HFFc6 (cell line): ENCODE measurements around the gene PARN. TPM values are rescaled to one million over a fixed set of nuclear protein-coding genes. Genes with fewer than 3 reads are reported as not detected.

Experiments used
- DNase-seq: peaks from one replicate; pipeline ENCODE4 v3.0.0-alpha.2; 2018
- H3K27ac Mint-ChIP-seq: 2 replicates; pipeline ENCODE4 v1.8.0; 2020; ENCODE audit warnings: mild to moderate bottlenecking, mixed read lengths
- H3K27me3 Mint-ChIP-seq: 2 replicates; pipeline ENCODE4 v1.8.0; 2021; ENCODE audit warnings: mild to moderate bottlenecking, moderate library complexity, mixed read lengths; ENCODE audit not compliant: insufficient read depth
- H3K36me3 Mint-ChIP-seq: 2 replicates; pipeline ENCODE4 v1.8.0; 2021; ENCODE audit warnings: low read depth, mixed read lengths
- H3K4me1 Mint-ChIP-seq: 2 replicates; pipeline ENCODE4 v1.8.0; 2020; ENCODE audit warnings: low read depth, mixed read lengths
- H3K4me3 Mint-ChIP-seq: 2 replicates; pipeline ENCODE4 v1.8.0; 2020; ENCODE audit warnings: mild to moderate bottlenecking, moderate library complexity, mixed read lengths
- H3K9me3 Mint-ChIP-seq: 2 replicates; pipeline ENCODE4 v1.8.0; 2020; ENCODE audit warnings: mild to moderate bottlenecking, mixed read lengths
- total RNA-seq, 6 experiments: library from RNA; stranded (reverse); fragmentation: NEBNext Ultra II Directional; extraction: Animal tissue kit (Norgen Biotek cat#: 25700); gene quantifications; 2 replicates in 1 of 6; 3 replicates in 5 of 6; pipeline ENCODE4 v1.2.3, GENCODE V29; 2021
- TF ChIP-seq, protein P1 (sequence below): fragments of 200-600 bp; sonication (generic); IDR thresholded peaks from 2 replicates; pipeline ENCODE4 v1.5.0; 2021; ENCODE audit warnings: antibody characterized with exemption, mild to moderate bottlenecking

The PARN gene
- total RNA-seq, 6 experiments from 2014 or later, result 25.5 to 36.1 (median 30.4) TPM

DNA sequence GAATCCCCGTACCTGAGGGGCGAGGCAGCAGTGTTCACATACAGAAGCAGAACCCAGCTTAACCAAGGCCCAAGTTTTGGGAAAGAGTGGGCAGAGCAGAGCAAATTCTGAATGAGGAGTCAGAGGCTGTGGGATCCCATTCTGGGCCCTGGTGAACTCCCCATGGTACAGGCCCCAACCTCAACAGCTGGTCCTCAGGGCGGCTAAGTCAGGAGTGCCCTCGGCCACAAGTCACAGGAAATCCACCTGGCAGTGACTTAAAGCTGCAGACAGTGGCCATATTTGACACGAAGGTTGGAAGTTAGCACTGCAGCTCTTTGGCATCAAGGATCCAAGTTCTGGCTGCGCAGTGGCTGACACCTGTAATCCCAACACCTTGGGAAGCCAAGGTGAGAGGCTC is 237.1 kb downstream of the PARN start:
- peaks cover 5% of the 10 kb centered on the region; the same call in 1 of the 2 replicates for H3K4me1 Mint-ChIP-seq
- no peaks in the 10 kb centered on the region for H3K9me3 Mint-ChIP-seq
- TF ChIP-seq, protein P1, sequence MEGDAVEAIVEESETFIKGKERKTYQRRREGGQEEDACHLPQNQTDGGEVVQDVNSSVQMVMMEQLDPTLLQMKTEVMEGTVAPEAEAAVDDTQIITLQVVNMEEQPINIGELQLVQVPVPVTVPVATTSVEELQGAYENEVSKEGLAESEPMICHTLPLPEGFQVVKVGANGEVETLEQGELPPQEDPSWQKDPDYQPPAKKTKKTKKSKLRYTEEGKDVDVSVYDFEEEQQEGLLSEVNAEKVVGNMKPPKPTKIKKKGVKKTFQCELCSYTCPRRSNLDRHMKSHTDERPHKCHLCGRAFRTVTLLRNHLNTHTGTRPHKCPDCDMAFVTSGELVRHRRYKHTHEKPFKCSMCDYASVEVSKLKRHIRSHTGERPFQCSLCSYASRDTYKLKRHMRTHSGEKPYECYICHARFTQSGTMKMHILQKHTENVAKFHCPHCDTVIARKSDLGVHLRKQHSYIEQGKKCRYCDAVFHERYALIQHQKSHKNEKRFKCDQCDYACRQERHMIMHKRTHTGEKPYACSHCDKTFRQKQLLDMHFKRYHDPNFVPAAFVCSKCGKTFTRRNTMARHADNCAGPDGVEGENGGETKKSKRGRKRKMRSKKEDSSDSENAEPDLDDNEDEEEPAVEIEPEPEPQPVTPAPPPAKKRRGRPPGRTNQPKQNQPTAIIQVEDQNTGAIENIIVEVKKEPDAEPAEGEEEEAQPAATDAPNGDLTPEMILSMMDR, result no peak
- H3K27ac Mint-ChIP-seq, result no peak overlapping the region
- DNase-seq, result no peak
- H3K27me3 Mint-ChIP-seq, result peaks cover 6% of the 10 kb centered on the region
- H3K36me3 Mint-ChIP-seq, result no peaks in the 10 kb centered on the region
- H3K4me3 Mint-ChIP-seq, result no peak overlapping the region

DNA sequence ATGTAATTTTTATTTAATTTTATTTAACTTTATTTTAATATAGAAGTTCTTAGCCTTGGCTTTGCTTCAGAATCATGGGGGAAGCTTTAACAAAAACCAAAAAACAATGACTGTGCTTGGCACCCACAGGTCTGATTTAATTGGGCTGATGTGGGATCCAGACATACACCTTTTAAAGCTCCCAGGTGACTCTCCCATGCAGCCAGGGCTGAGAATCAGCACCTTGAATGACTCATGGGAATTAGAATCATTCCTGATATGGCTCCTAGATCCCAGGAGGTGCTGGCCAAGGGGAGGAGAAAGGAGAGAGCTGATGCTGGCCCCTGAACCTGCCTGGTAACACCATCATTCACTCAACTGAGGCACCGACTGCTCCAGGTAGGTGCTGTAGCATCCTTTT is 240.7 kb downstream of the PARN start:
- Mint-ChIP-seq H3K4me1 (no peaks in the 10 kb centered on the region), H3K4me3 (no peak overlapping the region), H3K27ac (no peak overlapping the region), H3K9me3 (no peaks in the 10 kb centered on the region; the same call in 1 of the 2 replicates), H3K36me3 (no peaks in the 10 kb centered on the region), H3K27me3 (peaks cover 6% of the 10 kb centered on the region)
- DNase-seq, result no peak
- TF ChIP-seq, protein P1, result no peak

GRCh38 chr16:14388243-14388642 is 241.8 kb downstream of the PARN start:
- DNase-seq, result no peak
- Mint-ChIP-seq H3K36me3 (no peaks in the 10 kb centered on the region), H3K4me3 (no peak overlapping the region), H3K9me3 (no peaks in the 10 kb centered on the region; the same call in 1 of the 2 replicates), H3K4me1 (no peaks in the 10 kb centered on the region), H3K27me3 (peaks cover 8% of the 10 kb centered on the region), H3K27ac (no peak overlapping the region)
- TF ChIP-seq, protein P1, result no peak

DNA sequence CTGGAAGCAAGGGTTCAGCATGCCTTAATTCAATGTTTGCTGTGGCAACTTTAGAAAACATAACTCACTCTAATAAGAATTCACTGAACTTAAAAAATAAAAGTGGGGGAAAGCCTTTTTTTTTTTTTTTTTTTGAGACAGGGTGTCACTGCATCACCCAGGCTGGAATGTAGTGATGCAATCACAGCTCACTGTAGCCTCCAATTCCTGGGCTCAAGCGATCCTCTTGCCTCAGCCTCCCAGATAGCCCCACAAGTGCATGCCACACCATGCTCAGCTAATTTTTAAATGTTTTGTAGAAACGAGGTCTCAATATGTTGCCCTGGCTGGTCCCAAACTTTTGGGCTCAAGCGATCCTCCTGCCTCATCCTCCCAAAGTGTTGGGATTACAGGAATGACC is 243.9 kb downstream of the PARN start:
- Mint-ChIP-seq H3K27ac (no peak overlapping the region), H3K36me3 (no peaks in the 10 kb centered on the region), H3K4me3 (no peak overlapping the region), H3K4me1 (peaks cover 11% of the 10 kb centered on the region), H3K9me3 (no peaks in the 10 kb centered on the region; the same call in 1 of the 2 replicates), H3K27me3 (peaks cover 8% of the 10 kb centered on the region)
- TF ChIP-seq, protein P1, result no peak
- DNase-seq, result no peak

Other genes starting within 250 kb of the PARN start
- gene BFAR, start 2.7 kb upstream of the PARN start, total RNA-seq, result 10 to 100 TPM; 60.8 to 70.2 (median 68.2) TPM
- not detected for gene PLA2G10, start 64.0 kb upstream of the PARN start, total RNA-seq
- 1 to 10 TPM in 4 of 6 experiments, under 1 TPM in 1, not detected in 1; 0.97 to 1.6 (median 1.4) TPM for gene NPIPA3, start 73.2 kb upstream of the PARN start, total RNA-seq
- 1 to 10 TPM; 1.1 to 3.7 (median 1.4) TPM for gene NPIPA2, start 112.3 kb upstream of the PARN start, total RNA-seq
- 100 to 1,000 TPM; 121 to 151 (median 139) TPM for gene NOMO1, start 203.5 kb upstream of the PARN start, total RNA-seq